Neural progenitor cell (in vitro differentiated cells): Measurements from ENCODE around the gene LGMN.

Experiments used
- EZH2 ChIP-seq: fragments of 200-600 bp; sonication (generic); IDR thresholded peaks from 2 replicates; pipeline ENCODE4 v1.6.1; 2017; ENCODE audit warnings: antibody characterized with exemption, mild to moderate bottlenecking, moderate library complexity
- EZH2phosphoT487 ChIP-seq: fragments of 200-600 bp; sonication (generic); IDR thresholded peaks from 2 replicates; pipeline ENCODE4 v1.6.1; 2017; ENCODE audit warnings: antibody characterized with exemption
- TF ChIP-seq, protein P1 (sequence below): fragments of 200-600 bp; sonication (generic); IDR thresholded peaks from 2 replicates; pipeline ENCODE4 v1.5.1; 2017; ENCODE audit warnings: antibody characterized with exemption, mild to moderate bottlenecking

DNA sequence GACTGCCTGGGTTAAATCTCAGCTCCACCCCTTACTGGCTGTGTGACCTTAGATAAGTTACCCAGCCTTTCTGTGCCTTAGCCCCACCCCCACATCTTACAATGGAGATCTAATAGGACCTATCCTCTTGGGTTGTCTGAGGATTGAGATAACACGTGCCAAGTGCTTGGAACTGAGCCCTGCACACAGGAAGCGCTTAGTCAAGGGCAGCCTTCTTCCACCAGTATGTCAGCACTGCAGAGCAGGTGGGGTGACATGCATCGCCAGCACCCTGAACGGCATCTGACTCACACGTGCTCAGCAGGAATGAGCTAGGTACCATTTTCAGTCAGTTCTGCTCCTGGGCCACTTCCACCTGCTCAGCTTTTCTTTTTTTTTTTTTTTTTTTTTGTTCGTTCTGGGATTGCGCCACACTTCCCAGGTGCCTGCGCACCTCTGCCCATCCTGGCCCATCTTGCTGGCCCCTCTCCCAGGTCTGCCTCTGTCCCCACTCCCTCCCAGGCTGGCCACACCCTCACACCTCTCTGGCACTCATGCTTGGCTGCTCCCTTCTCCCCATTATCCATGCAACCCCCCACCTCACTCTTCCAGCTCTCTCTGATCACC, 19.6 kb downstream of the LGMN start:
- TF ChIP-seq, protein P1, sequence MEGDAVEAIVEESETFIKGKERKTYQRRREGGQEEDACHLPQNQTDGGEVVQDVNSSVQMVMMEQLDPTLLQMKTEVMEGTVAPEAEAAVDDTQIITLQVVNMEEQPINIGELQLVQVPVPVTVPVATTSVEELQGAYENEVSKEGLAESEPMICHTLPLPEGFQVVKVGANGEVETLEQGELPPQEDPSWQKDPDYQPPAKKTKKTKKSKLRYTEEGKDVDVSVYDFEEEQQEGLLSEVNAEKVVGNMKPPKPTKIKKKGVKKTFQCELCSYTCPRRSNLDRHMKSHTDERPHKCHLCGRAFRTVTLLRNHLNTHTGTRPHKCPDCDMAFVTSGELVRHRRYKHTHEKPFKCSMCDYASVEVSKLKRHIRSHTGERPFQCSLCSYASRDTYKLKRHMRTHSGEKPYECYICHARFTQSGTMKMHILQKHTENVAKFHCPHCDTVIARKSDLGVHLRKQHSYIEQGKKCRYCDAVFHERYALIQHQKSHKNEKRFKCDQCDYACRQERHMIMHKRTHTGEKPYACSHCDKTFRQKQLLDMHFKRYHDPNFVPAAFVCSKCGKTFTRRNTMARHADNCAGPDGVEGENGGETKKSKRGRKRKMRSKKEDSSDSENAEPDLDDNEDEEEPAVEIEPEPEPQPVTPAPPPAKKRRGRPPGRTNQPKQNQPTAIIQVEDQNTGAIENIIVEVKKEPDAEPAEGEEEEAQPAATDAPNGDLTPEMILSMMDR = no peak
- TF ChIP-seq EZH2phosphoT487 (no peak), EZH2 (no peak)
